Measurements from ENCODE around the gene ZFP36L2.

ZFP36L2 gene

GRCh38 chr2:43184339-43184895 lies 42.0 kb downstream of the ZFP36L2 start:
- DNase-seq, result no peak

- no peak for DNase-seq
These were observed 42.7 kb downstream of the ZFP36L2 start for GRCh38 chr2:43183743-43184142.

GRCh38 chr2:43180897-43181296 lies 45.5 kb downstream of the ZFP36L2 start:
- no peak for DNase-seq

GRCh38 chr2:43179942-43180341 lies 46.5 kb downstream of the ZFP36L2 start:
- DNase-seq, result no peak

GRCh38 chr2:43178602-43179542 lies 47.5 kb downstream of the ZFP36L2 start:
- DNase-seq, result no peak

GRCh38 chr2:43178055-43178598 lies 48.3 kb downstream of the ZFP36L2 start:
- no peak for DNase-seq

GRCh38 chr2:43176449-43176848 lies 50.0 kb downstream of the ZFP36L2 start:
- DNase-seq, result no peak

GRCh38 chr2:43175876-43176275 lies 50.5 kb downstream of the ZFP36L2 start:
- no peak for DNase-seq

GRCh38 chr2:43175020-43175441 lies 51.4 kb downstream of the ZFP36L2 start:
- DNase-seq, result no peak

GRCh38 chr2:43174368-43174916 lies 52.0 kb downstream of the ZFP36L2 start:
- DNase-seq, result no peak
